GM21786 (cell line): Measurements from ENCODE around the gene RAET1L.
"Not testable (repeated sequence)": the region's sequence is repeated elsewhere in the genome, so short reads cannot be mapped to it uniquely, and the experiment has no call there.

Experiments
- ATAC-seq: cut with Tn5 transposase; IDR thresholded peaks from one replicate; pipeline ENCODE4 v1.9.1; 2021; ENCODE audit not compliant: unreplicated experiment

RAET1L gene

GRCh38 chr6:150044621-150045145 is 19.4 kb upstream of the RAET1L start:
- no peak for ATAC-seq

DNA sequence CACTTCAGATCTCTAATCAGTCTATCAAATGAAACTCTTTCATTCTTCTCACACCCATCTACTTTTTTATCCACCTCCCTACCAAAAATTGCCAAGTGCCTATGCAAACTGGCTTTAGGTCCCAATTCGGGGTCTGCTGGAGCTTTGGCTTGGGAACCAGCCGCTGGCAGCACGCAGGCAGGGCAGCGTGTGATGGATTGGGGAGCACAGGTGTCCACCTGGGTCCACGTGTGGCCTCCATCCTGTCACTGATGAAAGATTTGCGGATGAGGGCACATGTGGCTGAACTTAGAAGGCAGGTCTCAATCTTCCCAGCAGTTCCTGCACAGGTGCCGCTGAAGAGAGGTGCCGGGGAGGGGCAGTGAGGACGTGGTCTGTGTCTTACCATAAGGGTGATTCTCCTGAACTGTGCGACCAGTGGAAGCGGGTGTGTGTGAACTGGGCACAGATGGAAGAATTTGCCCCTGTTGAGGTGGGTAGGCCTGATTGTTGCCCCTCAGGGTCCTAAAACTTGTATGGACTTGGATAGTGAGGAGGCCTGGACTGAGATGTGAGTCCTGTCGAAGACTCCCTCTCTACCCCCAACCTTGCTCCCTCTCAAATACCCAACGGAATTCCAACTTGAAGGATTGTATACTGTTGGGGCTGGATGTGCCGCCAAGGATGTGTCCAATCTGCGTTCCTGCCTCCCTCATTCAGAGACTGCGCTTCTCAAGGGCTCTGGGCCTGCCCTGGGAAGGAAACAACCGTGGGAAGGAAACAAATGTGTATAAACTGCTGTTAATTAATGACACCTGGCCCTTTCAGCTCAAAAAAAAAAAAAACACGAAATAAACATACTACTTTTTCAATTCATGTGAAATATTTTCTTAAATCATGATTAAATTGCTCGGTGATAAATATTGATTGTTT is 18.4 kb upstream of the RAET1L start:
- no peak for ATAC-seq

DNA sequence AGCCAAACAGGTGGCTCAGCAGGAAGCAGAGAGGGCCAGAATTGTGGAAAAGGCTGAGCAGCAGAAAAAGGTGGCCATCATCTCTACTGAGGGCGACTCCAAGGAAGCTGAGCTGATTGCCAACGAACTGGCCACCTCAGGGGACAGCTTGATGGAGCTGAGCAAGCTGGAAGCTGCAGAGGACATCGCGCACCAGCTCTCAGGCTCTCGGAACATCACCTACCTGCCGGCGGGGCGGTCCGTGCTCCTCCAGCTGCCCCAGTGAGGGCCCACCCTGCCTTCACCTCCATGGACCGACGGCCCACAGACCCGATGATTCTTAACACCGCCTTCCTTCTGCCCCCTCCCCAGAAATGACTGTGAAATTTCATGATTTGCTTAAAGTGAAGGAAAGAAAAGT is 17.8 kb upstream of the RAET1L start:
- ATAC-seq = no peak

DNA sequence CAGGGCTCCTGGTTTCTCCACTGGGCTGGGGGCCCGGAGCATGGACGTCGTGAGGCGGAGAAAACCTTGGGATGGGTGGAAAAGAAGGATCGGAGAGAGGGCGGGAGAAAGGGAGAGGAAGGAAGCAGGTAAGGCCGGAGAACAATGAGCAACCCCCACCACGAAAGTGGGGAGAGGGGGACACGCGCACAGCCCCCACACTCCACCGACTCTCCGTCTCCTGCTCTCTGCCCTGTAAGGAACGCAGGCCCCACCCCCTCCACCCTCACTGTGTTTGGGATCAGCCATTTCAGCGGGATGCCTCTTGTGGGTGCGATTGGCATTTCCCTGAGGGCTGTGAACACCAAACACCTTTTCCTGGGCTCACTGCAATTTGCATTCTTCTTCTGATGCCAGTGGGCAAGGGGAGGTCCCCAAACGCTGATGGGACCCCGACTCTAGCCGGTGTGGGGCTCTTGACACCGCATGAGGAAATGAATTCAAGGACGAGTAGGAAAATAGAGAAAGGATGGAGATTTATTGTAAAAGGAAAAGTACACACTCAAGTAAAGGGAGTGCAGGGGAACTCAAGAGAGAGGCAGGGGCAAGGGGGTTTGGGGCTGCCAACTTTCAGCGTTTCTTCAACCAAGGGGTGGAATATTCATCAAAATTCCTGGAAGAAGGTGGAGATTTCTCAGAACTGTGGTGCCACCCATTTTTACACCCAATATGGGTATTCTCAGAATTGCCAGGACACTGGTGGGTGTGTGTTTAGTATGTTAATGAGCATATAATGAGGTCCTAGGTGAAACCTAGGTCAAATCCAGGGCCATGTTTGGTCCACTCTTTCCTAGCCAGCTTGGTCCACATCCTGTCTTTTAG is 13.1 kb upstream of the RAET1L start:
- no peak for ATAC-seq

GRCh38 chr6:150037526-150038201 is 12.3 kb upstream of the RAET1L start:
- no peak for ATAC-seq

- no peak for ATAC-seq
Observed at GRCh38 chr6:150036081-150036480, 10.7 kb upstream of the RAET1L start.

DNA sequence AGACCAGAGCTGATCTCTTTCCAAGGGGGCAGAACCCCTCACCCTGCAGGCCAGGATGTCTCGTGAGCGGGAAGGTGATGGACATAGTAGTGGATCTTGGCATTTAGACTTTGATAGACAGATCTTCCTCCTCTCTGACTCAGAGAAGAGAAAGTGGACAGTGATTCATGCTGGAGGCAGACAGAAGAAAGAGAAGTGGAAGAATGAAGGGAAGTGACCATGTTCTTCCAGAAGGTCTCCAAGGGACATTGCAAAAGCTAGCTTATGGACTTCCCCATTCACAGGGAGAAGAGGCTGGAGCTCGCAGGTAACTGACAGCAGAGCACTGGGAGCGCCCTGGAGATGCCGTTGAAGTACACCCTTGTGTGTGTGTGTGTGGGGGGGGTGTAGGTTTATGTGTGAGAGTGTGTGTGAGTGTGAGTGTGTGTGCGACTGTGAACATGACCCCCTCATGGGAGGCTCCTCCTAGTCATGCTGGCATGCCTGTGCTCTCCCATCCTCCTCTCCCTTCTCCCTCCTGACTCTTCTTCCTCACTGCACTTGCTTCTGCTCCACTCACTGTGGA is 8.0 kb upstream of the RAET1L start:
- ATAC-seq = no peak

DNA sequence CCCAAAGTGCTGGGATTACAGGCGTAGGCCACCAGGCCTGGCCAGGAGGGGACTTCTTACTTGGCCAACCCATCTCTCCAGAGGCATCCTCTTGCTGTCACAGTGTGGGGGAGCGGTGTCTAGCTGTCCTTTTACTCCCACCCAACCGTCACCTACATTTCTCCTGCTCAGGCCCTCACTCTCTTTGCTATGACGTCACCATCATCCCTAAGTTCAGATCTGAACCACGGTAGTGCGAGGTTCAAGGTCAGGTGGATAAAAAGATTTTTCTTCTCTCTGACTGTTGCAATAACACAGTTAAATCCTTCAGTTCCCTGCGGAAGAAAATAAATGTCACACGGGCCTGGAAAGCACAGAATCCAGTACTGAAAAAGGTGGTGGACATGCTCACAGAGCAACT is 7.3 kb upstream of the RAET1L start:
- ATAC-seq = no peak

- ATAC-seq = no peak
Observed at GRCh38 chr6:150030611-150031010, 5.3 kb upstream of the RAET1L start.

- ATAC-seq = no peak
Observed at GRCh38 chr6:150029749-150030148, 4.4 kb upstream of the RAET1L start.

DNA sequence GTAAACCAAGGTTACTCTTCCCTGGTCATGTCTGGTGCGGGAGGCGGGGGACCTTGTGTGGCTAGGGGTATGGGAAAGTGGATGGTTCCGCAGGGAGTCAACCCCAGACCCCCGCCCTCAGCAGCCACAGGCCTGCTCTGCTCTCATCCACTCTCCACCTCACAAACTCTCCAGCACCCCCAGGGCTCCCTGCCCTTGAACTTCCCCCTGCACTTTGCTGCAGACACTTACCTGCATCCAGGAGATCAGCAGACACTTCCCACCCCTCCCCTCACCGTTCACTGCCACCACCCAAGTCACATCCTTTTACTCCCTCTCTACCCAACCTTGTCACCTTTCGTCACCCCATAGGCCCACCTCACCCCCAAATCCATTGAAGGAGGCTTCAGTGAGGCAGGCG is 3.9 kb upstream of the RAET1L start:
- ATAC-seq = no peak

- no peak for ATAC-seq
Observed at GRCh38 chr6:150028799-150029198, 3.5 kb upstream of the RAET1L start.

- ATAC-seq = no peak
Observed at GRCh38 chr6:150027806-150028565, 2.7 kb upstream of the RAET1L start.

DNA sequence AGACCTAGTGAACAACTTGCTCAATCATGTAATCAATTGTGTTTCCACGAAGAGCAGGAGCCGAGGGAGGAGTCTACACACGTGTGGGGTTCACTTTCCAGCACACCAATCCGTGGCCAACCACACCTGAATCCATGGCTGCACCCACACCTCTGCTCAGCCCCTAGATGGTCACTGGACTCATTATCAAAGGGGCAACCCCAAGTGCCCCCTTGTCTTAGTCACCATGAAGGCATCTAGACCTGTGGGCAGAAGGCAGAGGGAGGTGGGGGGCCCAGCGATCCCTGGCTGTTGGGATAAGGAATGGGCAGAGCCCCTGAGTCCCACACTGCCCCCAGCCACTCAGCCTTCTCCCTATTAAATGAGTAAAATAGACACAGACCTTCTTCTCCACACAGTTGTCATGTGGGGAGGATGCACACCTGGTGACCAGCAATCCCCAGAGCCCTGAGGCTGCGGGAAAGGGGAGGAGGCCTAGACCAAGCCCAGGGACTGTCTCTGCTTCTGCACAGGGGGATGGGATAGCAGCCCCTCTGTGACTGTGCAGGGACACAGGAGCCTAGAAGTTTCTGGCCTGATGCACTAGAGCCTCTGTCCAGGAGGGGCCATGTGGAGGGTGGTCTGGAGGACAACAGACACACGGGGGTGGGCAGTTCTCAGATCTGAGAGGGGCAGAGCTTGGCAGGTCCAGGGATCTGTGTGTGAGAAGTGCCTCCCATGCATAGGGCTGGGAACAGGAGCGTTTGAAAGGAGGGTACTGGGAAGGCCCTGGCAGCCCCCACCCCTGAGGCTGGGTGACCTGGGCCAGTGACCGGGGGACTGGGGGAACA is 1.9 kb upstream of the RAET1L start:
- ATAC-seq = no peak

DNA sequence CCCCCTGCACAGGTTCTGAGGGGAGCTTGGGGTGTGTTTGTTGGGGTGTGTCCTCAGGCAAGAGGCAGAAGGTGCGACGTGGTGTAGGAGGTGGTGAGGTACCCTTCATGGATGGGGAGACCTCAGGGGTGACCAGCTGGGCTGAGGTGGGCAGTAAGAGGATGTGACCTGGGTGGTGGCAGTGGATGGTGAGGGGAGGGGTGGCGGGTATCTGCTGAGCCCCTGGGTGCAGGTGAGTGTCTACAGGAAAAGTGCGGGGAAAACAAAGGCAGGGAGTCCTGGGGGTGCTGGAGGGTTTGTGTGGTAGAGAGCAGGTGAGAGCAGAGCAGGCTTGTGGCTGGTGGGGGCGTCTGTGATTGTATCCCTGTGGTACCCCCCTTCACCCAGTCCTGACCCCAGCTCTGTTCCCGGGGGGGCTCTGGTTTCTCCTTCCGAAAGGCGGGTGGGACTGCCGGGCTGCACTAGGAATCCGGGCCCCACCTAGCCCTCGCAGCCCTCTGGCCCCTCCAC is 631 bp downstream of the RAET1L start:
- no peak for ATAC-seq

- not testable (repeated sequence) for ATAC-seq
Observed at GRCh38 chr6:150024021-150024420, 1.3 kb downstream of the RAET1L start.

- not testable (repeated sequence) for ATAC-seq
Observed at GRCh38 chr6:150021870-150022269, 3.5 kb downstream of the RAET1L start.

- ATAC-seq = no peak
Observed at GRCh38 chr6:150018846-150019580, 6.3 kb downstream of the RAET1L start.
